Measurements from ENCODE around the gene LRTM2.

- no peak for TF ChIP-seq CTCF (IDR thresholded peaks at IDR 0.05)
- no peak for TF ChIP-seq POLR2AphosphoS5 (IDR thresholded peaks at IDR 0.05)
- TF ChIP-seq EP300 (IDR thresholded peaks at IDR 0.05) = no peak
- no peak for TF ChIP-seq POLR2A (IDR thresholded peaks at IDR 0.05)
Measured at GRCh38 chr12:1848745-1849144, 28.4 kb downstream of the LRTM2 start.

All from gastroesophageal sphincter (tissue), 3 donors.